ENCODE data around the gene ITGAV.

Gene ITGAV

DNA sequence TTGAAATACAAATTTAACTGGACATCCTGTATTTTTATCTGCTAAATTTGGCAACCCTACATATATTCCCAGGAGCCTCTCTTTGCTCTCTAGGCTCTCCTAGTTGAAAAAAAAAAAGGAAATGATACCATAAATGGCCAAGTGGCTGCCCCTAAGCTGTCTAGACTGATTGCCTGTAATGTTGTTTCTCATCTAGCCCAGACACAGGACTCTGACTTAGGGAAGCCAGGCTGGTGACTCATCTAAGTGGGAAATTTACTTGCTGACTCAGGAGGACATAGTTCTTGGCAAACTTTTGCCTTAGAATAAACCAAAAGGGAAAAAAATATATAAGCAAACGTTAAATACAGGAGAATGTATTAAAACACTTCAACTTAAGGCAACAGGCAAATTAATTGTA is 14.6 kb upstream of the ITGAV start:
- Histone ChIP-seq H3K9me3 (ENCODE audit: insufficient read depth, low read depth, low read length) (no peaks in the 10 kb centered on the region), H3K27me3 (ENCODE audit: insufficient read depth, low read length) (no peaks in the 10 kb centered on the region), H3K27ac (ENCODE audit: low read depth, low read length) (peak overlapping the region; percentile 29; the same call in 1 of the 2 replicates), H3K4me3 (ENCODE audit: low read length) (no peak overlapping the region), H3K36me3 (ENCODE audit: insufficient read depth, low read length) (no peaks in the 10 kb centered on the region), H3K9ac (ENCODE audit: low read depth, low read length) (peak overlapping the region; percentile 36; the same call in 1 of the 2 replicates), H3K4me1 (ENCODE audit: insufficient read depth, low read length) (peaks cover 18% of the 10 kb centered on the region)
- no CpG with 5 or more reads among the region's 1 CpG for WGBS

- H3K36me3 ChIP-seq (ENCODE audit: insufficient read depth, low read length): no peaks in the 10 kb centered on the region
- 98% methylated on average over 1 of the region's 1 CpG for WGBS
- no peaks in the 10 kb centered on the region for H3K27me3 ChIP-seq (ENCODE audit: insufficient read depth, low read length)
- H3K4me3 ChIP-seq (ENCODE audit: low read length): no peak overlapping the region
- H3K9me3 ChIP-seq (ENCODE audit: insufficient read depth, low read depth, low read length): no peaks in the 10 kb centered on the region
- H3K4me1 ChIP-seq (ENCODE audit: insufficient read depth, low read length): peaks cover 13% of the 10 kb centered on the region; the same call in 1 of the 2 replicates
- peak overlapping the region; percentile 36; the same call in 1 of the 2 replicates for H3K9ac ChIP-seq (ENCODE audit: low read depth, low read length)
- peak overlapping the region; percentile 29; the same call in 1 of the 2 replicates for H3K27ac ChIP-seq (ENCODE audit: low read depth, low read length)
Observed at GRCh38 chr2:186575856-186576255, 14.0 kb upstream of the ITGAV start.

GRCh38 chr2:186576614-186577013 is 13.2 kb upstream of the ITGAV start:
- H3K4me3 ChIP-seq (ENCODE audit: low read length): no peak overlapping the region
- H3K36me3 ChIP-seq (ENCODE audit: insufficient read depth, low read length): no peaks in the 10 kb centered on the region
- peaks cover 9% of the 10 kb centered on the region; the same call in 1 of the 2 replicates for H3K4me1 ChIP-seq (ENCODE audit: insufficient read depth, low read length)
- WGBS: 93% methylated on average over 2 of the region's 3 CpGs
- H3K9ac ChIP-seq (ENCODE audit: low read depth, low read length): no peak overlapping the region
- H3K27me3 ChIP-seq (ENCODE audit: insufficient read depth, low read length): no peaks in the 10 kb centered on the region
- H3K27ac ChIP-seq (ENCODE audit: low read depth, low read length): no peak overlapping the region
- no peaks in the 10 kb centered on the region for H3K9me3 ChIP-seq (ENCODE audit: insufficient read depth, low read depth, low read length)

GRCh38 chr2:186582698-186583097 is 7.2 kb upstream of the ITGAV start:
- Histone ChIP-seq H3K9ac (ENCODE audit: low read depth, low read length) (no peak overlapping the region), H3K9me3 (ENCODE audit: insufficient read depth, low read depth, low read length) (no peaks in the 10 kb centered on the region), H3K4me1 (ENCODE audit: insufficient read depth, low read length) (peaks cover 5% of the 10 kb centered on the region; the same call in 1 of the 2 replicates), H3K4me3 (ENCODE audit: low read length) (no peak overlapping the region), H3K36me3 (ENCODE audit: insufficient read depth, low read length) (no peaks in the 10 kb centered on the region), H3K27me3 (ENCODE audit: insufficient read depth, low read length) (no peaks in the 10 kb centered on the region), H3K27ac (ENCODE audit: low read depth, low read length) (no peak overlapping the region)

DNA sequence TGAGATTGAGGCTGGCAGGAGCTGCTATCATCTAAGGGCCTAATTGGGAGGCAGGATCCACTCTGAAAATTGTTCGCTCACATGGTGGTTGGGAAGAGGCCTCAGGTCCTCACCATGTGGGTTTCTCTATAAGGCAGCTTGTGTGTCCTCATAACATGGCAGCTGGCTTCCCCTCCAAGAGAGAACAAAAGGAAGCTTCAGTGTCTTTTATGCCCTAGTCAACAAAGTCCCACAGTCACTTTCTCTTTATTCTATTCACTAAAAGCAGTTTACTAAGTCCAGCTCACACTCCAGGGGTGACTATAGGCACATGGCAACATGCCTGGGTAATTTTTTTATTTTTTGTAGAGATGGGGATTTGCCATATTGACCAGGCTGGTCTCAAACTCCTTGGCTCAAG is 5.8 kb upstream of the ITGAV start:
- 94% methylated on average over 1 of the region's 1 CpG for WGBS
- Histone ChIP-seq H3K4me1 (ENCODE audit: insufficient read depth, low read length) (peaks cover 7% of the 10 kb centered on the region; the same call in 1 of the 2 replicates), H3K4me3 (ENCODE audit: low read length) (no peak overlapping the region), H3K9ac (ENCODE audit: low read depth, low read length) (no peak overlapping the region), H3K9me3 (ENCODE audit: insufficient read depth, low read depth, low read length) (no peaks in the 10 kb centered on the region), H3K27ac (ENCODE audit: low read depth, low read length) (no peak overlapping the region), H3K36me3 (ENCODE audit: insufficient read depth, low read length) (no peaks in the 10 kb centered on the region), H3K27me3 (ENCODE audit: insufficient read depth, low read length) (no peaks in the 10 kb centered on the region)

- H3K27me3 ChIP-seq (ENCODE audit: insufficient read depth, low read length): no peaks in the 10 kb centered on the region
- H3K9ac ChIP-seq (ENCODE audit: low read depth, low read length): no peak overlapping the region
- H3K4me1 ChIP-seq (ENCODE audit: insufficient read depth, low read length): peaks cover 28% of the 10 kb centered on the region
- no peak overlapping the region for H3K4me3 ChIP-seq (ENCODE audit: low read length)
- 94% methylated on average over 9 of the region's 9 CpGs for WGBS
- no peaks in the 10 kb centered on the region for H3K9me3 ChIP-seq (ENCODE audit: insufficient read depth, low read depth, low read length)
- no peak overlapping the region for H3K27ac ChIP-seq (ENCODE audit: low read depth, low read length)
- H3K36me3 ChIP-seq (ENCODE audit: insufficient read depth, low read length): no peaks in the 10 kb centered on the region
Observed at GRCh38 chr2:186588421-186588820, 1.4 kb upstream of the ITGAV start.

DNA sequence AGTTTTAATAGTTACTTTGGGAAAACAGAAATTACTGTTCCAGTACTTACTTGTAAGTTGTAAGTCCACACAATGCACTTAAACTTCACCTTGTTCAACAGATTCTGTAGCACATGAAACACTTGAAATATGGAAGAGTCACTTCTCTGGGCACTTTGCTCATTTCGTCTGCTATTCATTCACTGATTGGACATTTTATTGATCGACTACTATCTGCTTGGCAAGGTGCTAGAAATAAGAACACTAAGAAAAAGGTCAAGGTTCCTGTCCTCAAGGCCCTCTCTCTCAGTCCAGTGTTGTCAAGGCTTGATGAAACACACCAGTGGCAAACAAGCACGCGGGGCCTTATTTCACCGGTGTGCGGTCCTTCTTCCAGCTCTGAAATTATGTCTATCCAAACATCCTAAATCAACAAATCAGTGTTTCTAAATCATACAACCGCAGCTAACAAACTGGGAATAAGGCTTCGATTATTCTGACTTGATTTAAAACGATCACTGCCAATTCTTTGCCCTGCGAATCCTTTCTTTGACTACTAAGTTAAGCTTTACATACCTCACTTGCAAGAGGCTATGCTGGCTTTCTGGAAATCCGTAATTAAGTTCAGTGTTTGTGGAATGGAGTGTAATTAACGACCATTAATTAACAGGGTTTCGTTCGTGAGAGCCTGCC is 780 bp upstream of the ITGAV start:
- no peaks in the 10 kb centered on the region for H3K9me3 ChIP-seq (ENCODE audit: insufficient read depth, low read depth, low read length)
- peak overlapping the region; percentile 86 for H3K4me3 ChIP-seq (ENCODE audit: low read length)
- H3K9ac ChIP-seq (ENCODE audit: low read depth, low read length): peak overlapping the region; percentile 85
- H3K27ac ChIP-seq (ENCODE audit: low read depth, low read length): peak overlapping the region; percentile 82
- peaks cover 33% of the 10 kb centered on the region for H3K4me1 ChIP-seq (ENCODE audit: insufficient read depth, low read length)
- no peaks in the 10 kb centered on the region for H3K36me3 ChIP-seq (ENCODE audit: insufficient read depth, low read length)
- H3K27me3 ChIP-seq (ENCODE audit: insufficient read depth, low read length): no peaks in the 10 kb centered on the region
- WGBS: 52% methylated on average over 14 of the region's 14 CpGs

GRCh38 chr2:186590350-186590758 is 498 bp downstream of the ITGAV start:
- Histone ChIP-seq H3K9ac (ENCODE audit: low read depth, low read length) (peak overlapping the region; percentile 85), H3K36me3 (ENCODE audit: insufficient read depth, low read length) (no peaks in the 10 kb centered on the region), H3K4me3 (ENCODE audit: low read length) (peak overlapping the region; percentile 86), H3K27me3 (ENCODE audit: insufficient read depth, low read length) (no peaks in the 10 kb centered on the region), H3K27ac (ENCODE audit: low read depth, low read length) (peak overlapping the region; percentile 82), H3K9me3 (ENCODE audit: insufficient read depth, low read depth, low read length) (no peaks in the 10 kb centered on the region), H3K4me1 (ENCODE audit: insufficient read depth, low read length) (peaks cover 36% of the 10 kb centered on the region)
- WGBS: under 1% methylated on average over 30 of the region's 32 CpGs

DNA sequence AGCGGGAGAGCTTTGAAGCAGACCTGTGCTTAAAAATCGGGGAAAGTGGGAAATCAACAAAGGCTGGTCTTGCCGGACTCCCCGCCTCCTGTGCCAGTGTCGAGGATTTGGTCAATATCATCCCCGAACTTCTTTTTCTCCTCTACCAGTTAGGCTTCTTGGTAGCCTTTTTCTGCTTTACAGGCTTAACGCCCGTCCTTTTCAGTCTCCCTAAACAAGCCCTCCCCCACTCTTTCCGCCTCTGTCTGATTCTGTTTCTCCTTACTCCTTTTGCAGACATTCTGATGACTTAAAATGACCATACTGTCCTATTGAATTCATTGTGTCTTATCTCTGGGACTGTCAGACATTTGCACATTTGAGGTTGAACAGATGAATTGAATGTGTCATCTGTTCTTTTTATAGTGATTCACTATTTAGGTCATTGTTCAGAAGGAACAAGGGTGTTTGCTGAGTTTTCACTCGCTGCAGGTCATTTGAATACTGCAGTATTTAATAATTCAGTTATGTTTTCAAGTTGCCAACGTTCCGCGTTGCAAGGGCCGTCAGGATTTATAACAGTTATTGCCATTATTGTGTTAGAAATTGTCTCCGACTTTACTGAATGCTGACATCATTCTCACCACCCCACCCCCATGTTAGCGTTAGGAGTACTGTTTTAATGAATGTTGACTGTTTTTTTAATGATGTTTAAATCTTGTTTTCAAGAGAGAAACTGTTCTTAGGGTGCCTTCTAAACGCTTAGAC is 1.1 kb downstream of the ITGAV start:
- Histone ChIP-seq H3K9me3 (ENCODE audit: insufficient read depth, low read depth, low read length) (no peaks in the 10 kb centered on the region), H3K9ac (ENCODE audit: low read depth, low read length) (peak overlapping the region; percentile 85), H3K27me3 (ENCODE audit: insufficient read depth, low read length) (no peaks in the 10 kb centered on the region), H3K4me3 (ENCODE audit: low read length) (peak overlapping the region; percentile 86), H3K27ac (ENCODE audit: low read depth, low read length) (no peak overlapping the region), H3K4me1 (ENCODE audit: insufficient read depth, low read length) (peaks cover 38% of the 10 kb centered on the region), H3K36me3 (ENCODE audit: insufficient read depth, low read length) (no peaks in the 10 kb centered on the region)
- 2% methylated on average over 13 of the region's 17 CpGs for WGBS

DNA sequence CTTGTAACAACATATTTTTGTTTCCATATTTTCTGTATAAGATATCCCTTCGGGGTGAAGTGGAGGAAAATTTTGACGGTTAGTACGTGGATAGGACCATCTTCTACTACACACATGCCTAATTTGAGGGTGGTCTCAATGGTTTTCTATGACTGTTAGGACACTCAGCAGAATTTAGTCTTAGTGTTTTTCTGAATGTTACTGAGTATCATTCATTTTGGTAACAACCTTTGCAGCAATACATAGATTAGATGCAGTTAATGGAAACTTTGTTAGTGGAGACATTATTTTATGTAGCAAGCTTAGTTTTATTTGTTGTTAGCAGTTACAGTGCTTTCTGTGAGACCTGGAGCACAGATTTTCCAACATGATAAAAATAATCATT is 1.6 kb downstream of the ITGAV start:
- H3K4me1 ChIP-seq (ENCODE audit: insufficient read depth, low read length): peaks cover 38% of the 10 kb centered on the region
- no peaks in the 10 kb centered on the region for H3K27me3 ChIP-seq (ENCODE audit: insufficient read depth, low read length)
- WGBS: no CpG with 5 or more reads among the region's 3 CpGs
- H3K27ac ChIP-seq (ENCODE audit: low read depth, low read length): no peak overlapping the region
- no peaks in the 10 kb centered on the region for H3K9me3 ChIP-seq (ENCODE audit: insufficient read depth, low read depth, low read length)
- H3K4me3 ChIP-seq (ENCODE audit: low read length): peak overlapping the region; percentile 86
- H3K36me3 ChIP-seq (ENCODE audit: insufficient read depth, low read length): no peaks in the 10 kb centered on the region
- H3K9ac ChIP-seq (ENCODE audit: low read depth, low read length): peak overlapping the region; percentile 85; the same call in 1 of the 2 replicates

DNA sequence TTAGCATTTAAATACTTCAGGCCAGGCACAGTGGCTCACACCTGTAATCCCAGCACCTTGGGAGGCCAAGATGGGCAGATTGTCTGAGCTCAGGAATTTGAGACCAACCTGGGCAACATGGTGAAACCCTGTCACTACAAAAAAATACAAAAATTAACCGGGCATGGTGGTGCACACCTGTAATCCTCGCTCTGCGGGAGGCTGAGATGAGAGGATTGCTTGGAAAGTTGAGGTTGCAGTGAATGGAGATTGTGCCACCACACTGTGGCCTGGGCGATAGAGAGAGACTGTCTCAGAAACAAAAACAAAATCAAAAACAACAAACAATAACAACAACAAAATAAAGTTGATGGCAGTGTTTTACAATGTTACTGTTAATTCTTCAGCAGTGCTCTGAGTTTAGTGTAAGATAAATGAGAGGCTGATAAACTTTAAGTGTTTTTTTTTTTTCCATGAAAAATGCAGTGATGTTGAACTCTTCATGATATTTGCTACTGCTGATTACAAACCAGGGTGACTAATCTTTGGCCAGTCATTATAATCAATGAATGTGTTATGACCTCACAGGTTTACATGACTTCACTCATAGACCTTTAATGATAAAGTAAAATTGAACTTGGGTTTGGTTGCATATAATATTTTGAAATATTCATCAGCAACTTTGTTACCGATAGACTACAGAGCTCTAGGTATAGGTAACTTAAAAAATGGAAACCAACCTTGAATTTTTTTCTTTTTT is 2.5 kb downstream of the ITGAV start:
- Histone ChIP-seq H3K4me3 (ENCODE audit: low read length) (peak overlapping the region; percentile 86), H3K9me3 (ENCODE audit: insufficient read depth, low read depth, low read length) (no peaks in the 10 kb centered on the region), H3K27me3 (ENCODE audit: insufficient read depth, low read length) (no peaks in the 10 kb centered on the region), H3K36me3 (ENCODE audit: insufficient read depth, low read length) (no peaks in the 10 kb centered on the region), H3K9ac (ENCODE audit: low read depth, low read length) (no peak overlapping the region), H3K27ac (ENCODE audit: low read depth, low read length) (no peak overlapping the region), H3K4me1 (ENCODE audit: insufficient read depth, low read length) (peaks cover 42% of the 10 kb centered on the region)
- 94% methylated on average over 4 of the region's 5 CpGs for WGBS
